Panc1 (cell line): ENCODE results near the gene BCL2.

Experiments
- POLR2AphosphoS5 ChIP-seq: IDR thresholded peaks from 2 replicates; pipeline ENCODE4 v1.6.1; 2012; ENCODE audit warnings: mild to moderate bottlenecking, low read depth, low read length, moderate library complexity
- TCF7L2 ChIP-seq: IDR thresholded peaks from 2 replicates; pipeline ENCODE4 v1.6.1; 2011; ENCODE audit warnings: mild to moderate bottlenecking, low read depth, low read length, inconsistent platforms
- TF ChIP-seq, protein P1 (sequence below), 2 experiments: IDR thresholded peaks; 2 replicates each; pipeline ENCODE4 v1.6.1; 2011 to 2012; ENCODE audit warnings: low read depth in 2 of 2, control low read depth in 1 of 2, low read length in 1 of 2, mild to moderate bottlenecking in 1 of 2, moderate library complexity in 1 of 2; ENCODE audit not compliant: insufficient read depth in 1 of 2
- TF ChIP-seq, protein P2 (sequence below): fragments of 450-650 bp; IDR thresholded peaks from 2 replicates; pipeline ENCODE4 v1.5.1; 2017; ENCODE audit warnings: mild to moderate bottlenecking

DNA sequence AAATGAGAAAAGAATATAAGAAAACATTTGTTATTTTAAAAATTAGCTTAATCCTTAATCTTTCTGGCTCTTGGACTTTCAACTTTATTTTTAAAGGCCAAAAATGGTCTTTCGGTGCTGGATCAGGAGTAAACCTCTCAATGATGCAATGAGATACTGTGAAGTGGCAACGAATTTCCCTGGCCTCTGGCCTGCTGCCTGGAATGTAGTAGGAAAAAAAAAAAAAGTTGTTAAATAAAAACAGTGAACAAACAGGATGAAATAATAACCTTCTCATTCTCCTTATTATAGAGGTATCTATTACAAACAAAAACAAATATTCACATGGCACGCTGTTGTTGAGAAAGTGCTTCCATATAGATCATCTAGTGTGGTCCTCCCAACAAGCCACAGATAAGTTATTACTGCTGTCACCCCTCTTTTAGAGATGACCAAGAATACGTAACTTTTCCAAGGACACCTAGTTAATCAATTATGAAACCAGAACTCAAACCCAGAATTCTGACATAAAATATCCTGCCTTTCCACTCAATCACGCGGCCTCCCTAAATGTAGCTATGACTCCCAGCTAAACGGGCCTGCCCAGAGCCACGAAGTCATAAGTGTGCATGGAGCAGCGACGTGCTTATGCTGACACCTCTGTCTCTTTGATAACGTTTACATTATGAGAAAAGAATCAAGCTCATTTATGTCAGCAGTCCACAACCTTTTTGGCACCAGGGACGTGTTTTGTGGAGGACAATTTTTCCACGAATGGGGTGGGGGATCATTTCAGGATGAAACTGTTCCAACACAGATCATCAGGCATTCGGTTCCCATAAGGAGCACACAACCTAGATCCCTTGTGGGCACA lies 170.9 kb downstream of the BCL2 start:
- TF ChIP-seq, protein P1, sequence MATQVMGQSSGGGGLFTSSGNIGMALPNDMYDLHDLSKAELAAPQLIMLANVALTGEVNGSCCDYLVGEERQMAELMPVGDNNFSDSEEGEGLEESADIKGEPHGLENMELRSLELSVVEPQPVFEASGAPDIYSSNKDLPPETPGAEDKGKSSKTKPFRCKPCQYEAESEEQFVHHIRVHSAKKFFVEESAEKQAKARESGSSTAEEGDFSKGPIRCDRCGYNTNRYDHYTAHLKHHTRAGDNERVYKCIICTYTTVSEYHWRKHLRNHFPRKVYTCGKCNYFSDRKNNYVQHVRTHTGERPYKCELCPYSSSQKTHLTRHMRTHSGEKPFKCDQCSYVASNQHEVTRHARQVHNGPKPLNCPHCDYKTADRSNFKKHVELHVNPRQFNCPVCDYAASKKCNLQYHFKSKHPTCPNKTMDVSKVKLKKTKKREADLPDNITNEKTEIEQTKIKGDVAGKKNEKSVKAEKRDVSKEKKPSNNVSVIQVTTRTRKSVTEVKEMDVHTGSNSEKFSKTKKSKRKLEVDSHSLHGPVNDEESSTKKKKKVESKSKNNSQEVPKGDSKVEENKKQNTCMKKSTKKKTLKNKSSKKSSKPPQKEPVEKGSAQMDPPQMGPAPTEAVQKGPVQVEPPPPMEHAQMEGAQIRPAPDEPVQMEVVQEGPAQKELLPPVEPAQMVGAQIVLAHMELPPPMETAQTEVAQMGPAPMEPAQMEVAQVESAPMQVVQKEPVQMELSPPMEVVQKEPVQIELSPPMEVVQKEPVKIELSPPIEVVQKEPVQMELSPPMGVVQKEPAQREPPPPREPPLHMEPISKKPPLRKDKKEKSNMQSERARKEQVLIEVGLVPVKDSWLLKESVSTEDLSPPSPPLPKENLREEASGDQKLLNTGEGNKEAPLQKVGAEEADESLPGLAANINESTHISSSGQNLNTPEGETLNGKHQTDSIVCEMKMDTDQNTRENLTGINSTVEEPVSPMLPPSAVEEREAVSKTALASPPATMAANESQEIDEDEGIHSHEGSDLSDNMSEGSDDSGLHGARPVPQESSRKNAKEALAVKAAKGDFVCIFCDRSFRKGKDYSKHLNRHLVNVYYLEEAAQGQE (IDR thresholded peaks at IDR 0.05; ENCODE audit: insufficient read depth in 1 of 2, low read depth in 2 of 2, low read length in 1 of 2), result no peak
- TF ChIP-seq, protein P2, sequence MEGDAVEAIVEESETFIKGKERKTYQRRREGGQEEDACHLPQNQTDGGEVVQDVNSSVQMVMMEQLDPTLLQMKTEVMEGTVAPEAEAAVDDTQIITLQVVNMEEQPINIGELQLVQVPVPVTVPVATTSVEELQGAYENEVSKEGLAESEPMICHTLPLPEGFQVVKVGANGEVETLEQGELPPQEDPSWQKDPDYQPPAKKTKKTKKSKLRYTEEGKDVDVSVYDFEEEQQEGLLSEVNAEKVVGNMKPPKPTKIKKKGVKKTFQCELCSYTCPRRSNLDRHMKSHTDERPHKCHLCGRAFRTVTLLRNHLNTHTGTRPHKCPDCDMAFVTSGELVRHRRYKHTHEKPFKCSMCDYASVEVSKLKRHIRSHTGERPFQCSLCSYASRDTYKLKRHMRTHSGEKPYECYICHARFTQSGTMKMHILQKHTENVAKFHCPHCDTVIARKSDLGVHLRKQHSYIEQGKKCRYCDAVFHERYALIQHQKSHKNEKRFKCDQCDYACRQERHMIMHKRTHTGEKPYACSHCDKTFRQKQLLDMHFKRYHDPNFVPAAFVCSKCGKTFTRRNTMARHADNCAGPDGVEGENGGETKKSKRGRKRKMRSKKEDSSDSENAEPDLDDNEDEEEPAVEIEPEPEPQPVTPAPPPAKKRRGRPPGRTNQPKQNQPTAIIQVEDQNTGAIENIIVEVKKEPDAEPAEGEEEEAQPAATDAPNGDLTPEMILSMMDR, result no peak
- TF ChIP-seq POLR2AphosphoS5 (no peak), TCF7L2 (no peak)
